ENCODE results near the gene UGT2A1.

UGT2A1 gene

GRCh38 chr4:69617083-69617694, 35.9 kb downstream of the UGT2A1 start:
- Histone ChIP-seq H3K36me3 (replicated peaks; ENCODE audit: low read depth, low read length) (no peaks in the 10 kb centered on the region), H3K9ac (ENCODE audit: low read length) (no peak overlapping the region), H2AFZ (ENCODE audit: low read depth, low read length) (no peak overlapping the region), H4K20me1 (ENCODE audit: insufficient read depth, low read length) (no peaks in the 10 kb centered on the region), H3K4me1 (ENCODE audit: low read length) (no peaks in the 10 kb centered on the region), H3K9me3 (ENCODE audit: insufficient read depth, low read length) (no peaks in the 10 kb centered on the region), H3K4me2 (ENCODE audit: low read length) (peak overlapping the region; percentile 20; the same call in 1 of the 2 replicates), H3K27ac (ENCODE audit: low read length) (no peak overlapping the region), H3K79me2 (ENCODE audit: low read length) (no peaks in the 10 kb centered on the region), H3K4me3 (ENCODE audit: low read length) (no peak overlapping the region), H3K27me3 (ENCODE audit: low read depth, low read length) (no peaks in the 10 kb centered on the region)
- TF ChIP-seq, protein P1, sequence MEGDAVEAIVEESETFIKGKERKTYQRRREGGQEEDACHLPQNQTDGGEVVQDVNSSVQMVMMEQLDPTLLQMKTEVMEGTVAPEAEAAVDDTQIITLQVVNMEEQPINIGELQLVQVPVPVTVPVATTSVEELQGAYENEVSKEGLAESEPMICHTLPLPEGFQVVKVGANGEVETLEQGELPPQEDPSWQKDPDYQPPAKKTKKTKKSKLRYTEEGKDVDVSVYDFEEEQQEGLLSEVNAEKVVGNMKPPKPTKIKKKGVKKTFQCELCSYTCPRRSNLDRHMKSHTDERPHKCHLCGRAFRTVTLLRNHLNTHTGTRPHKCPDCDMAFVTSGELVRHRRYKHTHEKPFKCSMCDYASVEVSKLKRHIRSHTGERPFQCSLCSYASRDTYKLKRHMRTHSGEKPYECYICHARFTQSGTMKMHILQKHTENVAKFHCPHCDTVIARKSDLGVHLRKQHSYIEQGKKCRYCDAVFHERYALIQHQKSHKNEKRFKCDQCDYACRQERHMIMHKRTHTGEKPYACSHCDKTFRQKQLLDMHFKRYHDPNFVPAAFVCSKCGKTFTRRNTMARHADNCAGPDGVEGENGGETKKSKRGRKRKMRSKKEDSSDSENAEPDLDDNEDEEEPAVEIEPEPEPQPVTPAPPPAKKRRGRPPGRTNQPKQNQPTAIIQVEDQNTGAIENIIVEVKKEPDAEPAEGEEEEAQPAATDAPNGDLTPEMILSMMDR (IDR thresholded peaks at IDR 0.05; ENCODE audit: low read depth, low read length), result peak; percentile 78
- no peak for TF ChIP-seq EZH2phosphoT487 (IDR thresholded peaks at IDR 0.05; ENCODE audit: low read depth)

- Histone ChIP-seq H3K4me2 (ENCODE audit: low read length) (no peak overlapping the region), H3K36me3 (replicated peaks; ENCODE audit: low read depth, low read length) (no peaks in the 10 kb centered on the region), H4K20me1 (ENCODE audit: insufficient read depth, low read length) (no peaks in the 10 kb centered on the region), H3K4me3 (ENCODE audit: low read length) (no peak overlapping the region), H3K27me3 (ENCODE audit: low read depth, low read length) (no peaks in the 10 kb centered on the region), H3K79me2 (ENCODE audit: low read length) (no peaks in the 10 kb centered on the region), H3K4me1 (ENCODE audit: low read length) (no peaks in the 10 kb centered on the region), H2AFZ (ENCODE audit: low read depth, low read length) (no peak overlapping the region), H3K9me3 (ENCODE audit: insufficient read depth, low read length) (no peaks in the 10 kb centered on the region), H3K27ac (ENCODE audit: low read length) (no peak overlapping the region), H3K9ac (ENCODE audit: low read length) (no peak overlapping the region)
- TF ChIP-seq, protein P1 (IDR thresholded peaks at IDR 0.05; ENCODE audit: low read depth, low read length), result no peak
- TF ChIP-seq EZH2phosphoT487 (IDR thresholded peaks at IDR 0.05; ENCODE audit: low read depth), result no peak
Observed at GRCh38 chr4:69610484-69610883, 42.6 kb downstream of the UGT2A1 start.

DNA sequence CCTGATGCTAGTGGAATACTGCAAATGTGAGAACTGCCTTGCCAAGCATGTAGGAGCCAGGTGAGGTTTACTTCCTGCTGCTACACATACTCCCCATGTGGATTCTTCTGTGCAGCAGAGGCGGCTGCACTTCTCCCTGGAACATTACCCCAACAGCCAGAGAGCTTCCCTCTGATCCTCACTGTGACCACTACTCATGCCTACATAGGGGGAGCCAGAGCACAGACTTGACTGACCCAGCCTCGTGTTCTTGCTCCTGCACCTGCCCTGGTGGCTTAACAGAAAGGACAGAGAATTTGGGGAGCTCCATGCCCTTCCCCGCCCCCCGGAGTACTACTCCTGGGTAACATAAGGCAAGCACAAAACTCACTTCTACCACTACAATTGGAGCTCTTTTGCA, 52.0 kb downstream of the UGT2A1 start:
- Histone ChIP-seq H4K20me1 (ENCODE audit: insufficient read depth, low read length) (no peaks in the 10 kb centered on the region), H3K36me3 (replicated peaks; ENCODE audit: low read depth, low read length) (no peaks in the 10 kb centered on the region)
- no peak for TF ChIP-seq EZH2phosphoT487 (IDR thresholded peaks at IDR 0.05; ENCODE audit: low read depth)
- TF ChIP-seq, protein P1 (IDR thresholded peaks at IDR 0.05; ENCODE audit: low read depth, low read length), result no peak

DNA sequence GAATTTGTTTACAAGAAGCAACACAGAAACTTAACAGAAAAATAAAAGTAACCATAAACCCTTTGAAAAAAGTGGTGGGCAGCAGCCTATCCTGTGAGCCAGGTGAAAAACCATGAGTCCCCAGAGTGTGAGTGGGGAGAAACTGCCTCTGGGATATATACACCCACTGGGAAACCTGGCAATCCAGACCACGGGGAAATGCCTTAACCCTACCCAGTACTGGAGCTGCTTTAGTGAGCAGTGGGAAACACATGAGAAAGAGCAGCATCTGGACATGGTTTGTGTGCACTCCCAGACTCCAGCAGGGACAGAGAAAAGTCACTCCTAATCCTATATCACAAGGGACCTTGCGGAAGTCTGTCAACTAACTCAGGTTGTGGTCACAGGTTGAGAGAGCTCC, 53.0 kb downstream of the UGT2A1 start:
- H3K27me3 ChIP-seq (ENCODE audit: low read depth, low read length), result no peaks in the 10 kb centered on the region
- no peaks in the 10 kb centered on the region for H3K79me2 ChIP-seq (ENCODE audit: low read length)
- H2AFZ ChIP-seq (ENCODE audit: low read depth, low read length), result no peak overlapping the region
- no peak overlapping the region for H3K4me3 ChIP-seq (ENCODE audit: low read length)
- no peaks in the 10 kb centered on the region for H3K9me3 ChIP-seq (ENCODE audit: insufficient read depth, low read length)
- TF ChIP-seq, protein P1 (IDR thresholded peaks at IDR 0.05; ENCODE audit: low read depth, low read length), result no peak
- no peak for TF ChIP-seq EZH2phosphoT487 (IDR thresholded peaks at IDR 0.05; ENCODE audit: low read depth)
- no peaks in the 10 kb centered on the region for H3K4me1 ChIP-seq (ENCODE audit: low read length)
- no peaks in the 10 kb centered on the region for H3K36me3 ChIP-seq (replicated peaks; ENCODE audit: low read depth, low read length)
- H3K9ac ChIP-seq (ENCODE audit: low read length), result no peak overlapping the region
- H3K4me2 ChIP-seq (ENCODE audit: low read length), result no peak overlapping the region
- no peak overlapping the region for H3K27ac ChIP-seq (ENCODE audit: low read length)
- no peaks in the 10 kb centered on the region for H4K20me1 ChIP-seq (ENCODE audit: insufficient read depth, low read length)

More for the DNA sequence above, 52.0 kb downstream of the UGT2A1 start:
- Histone ChIP-seq H3K27ac (ENCODE audit: low read length) (no peak overlapping the region), H3K9ac (ENCODE audit: low read length) (no peak overlapping the region), H3K4me1 (ENCODE audit: low read length) (no peaks in the 10 kb centered on the region), H2AFZ (ENCODE audit: low read depth, low read length) (no peak overlapping the region), H3K79me2 (ENCODE audit: low read length) (no peaks in the 10 kb centered on the region), H3K9me3 (ENCODE audit: insufficient read depth, low read length) (no peaks in the 10 kb centered on the region), H3K4me2 (ENCODE audit: low read length) (no peak overlapping the region), H3K27me3 (ENCODE audit: low read depth, low read length) (no peaks in the 10 kb centered on the region), H3K4me3 (ENCODE audit: low read length) (no peak overlapping the region)

Data from OCI-LY3 (cell line).